GM21360 (cell line): ENCODE data around the gene ANKRD6.

Experiments
- ATAC-seq: cut with Tn5 transposase; IDR thresholded peaks from one replicate; pipeline ENCODE4 v1.9.1; 2021; ENCODE audit warnings: mild to moderate bottlenecking, moderate library complexity; ENCODE audit not compliant: unreplicated experiment

ANKRD6 gene

DNA sequence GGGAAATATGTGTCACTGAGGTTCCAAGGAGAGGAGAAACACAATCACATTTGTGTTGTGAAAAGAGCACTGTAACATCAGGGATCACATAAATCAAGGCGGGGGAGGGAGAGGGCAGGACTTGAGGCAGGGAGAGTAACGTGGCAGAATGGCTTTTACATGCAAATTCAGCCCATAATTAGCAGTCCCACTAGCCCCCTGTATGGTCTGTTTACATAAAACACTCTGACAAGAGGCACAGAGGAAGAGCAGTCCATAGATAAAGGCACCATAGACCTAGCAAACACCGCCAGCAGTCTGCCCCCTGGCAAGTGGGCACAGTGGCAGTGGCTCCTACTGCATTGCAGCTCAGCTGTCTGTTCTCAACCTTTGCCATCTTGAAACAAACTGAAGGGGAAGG is 122.9 kb downstream of the ANKRD6 start:
- ATAC-seq = no peak

DNA sequence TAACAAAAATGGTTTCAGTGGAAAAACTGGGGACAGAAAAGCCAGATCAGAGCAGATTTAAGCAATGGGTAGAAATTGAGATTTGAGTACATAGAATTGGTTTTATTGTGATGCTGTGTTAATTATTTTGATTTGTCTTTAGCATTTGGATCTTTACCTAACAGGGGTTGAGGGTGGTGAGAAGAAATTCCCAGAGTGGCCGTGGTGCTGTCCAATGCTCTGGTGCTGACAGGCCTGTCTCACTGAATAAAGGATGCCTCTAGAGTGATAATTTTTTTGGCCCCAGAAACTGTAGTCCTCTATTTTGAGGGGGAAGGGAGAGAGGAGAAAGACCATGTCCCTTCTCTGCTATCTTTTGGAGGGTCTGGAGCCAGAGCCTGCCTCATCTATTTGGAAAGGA is 126.5 kb downstream of the ANKRD6 start:
- ATAC-seq = no peak

DNA sequence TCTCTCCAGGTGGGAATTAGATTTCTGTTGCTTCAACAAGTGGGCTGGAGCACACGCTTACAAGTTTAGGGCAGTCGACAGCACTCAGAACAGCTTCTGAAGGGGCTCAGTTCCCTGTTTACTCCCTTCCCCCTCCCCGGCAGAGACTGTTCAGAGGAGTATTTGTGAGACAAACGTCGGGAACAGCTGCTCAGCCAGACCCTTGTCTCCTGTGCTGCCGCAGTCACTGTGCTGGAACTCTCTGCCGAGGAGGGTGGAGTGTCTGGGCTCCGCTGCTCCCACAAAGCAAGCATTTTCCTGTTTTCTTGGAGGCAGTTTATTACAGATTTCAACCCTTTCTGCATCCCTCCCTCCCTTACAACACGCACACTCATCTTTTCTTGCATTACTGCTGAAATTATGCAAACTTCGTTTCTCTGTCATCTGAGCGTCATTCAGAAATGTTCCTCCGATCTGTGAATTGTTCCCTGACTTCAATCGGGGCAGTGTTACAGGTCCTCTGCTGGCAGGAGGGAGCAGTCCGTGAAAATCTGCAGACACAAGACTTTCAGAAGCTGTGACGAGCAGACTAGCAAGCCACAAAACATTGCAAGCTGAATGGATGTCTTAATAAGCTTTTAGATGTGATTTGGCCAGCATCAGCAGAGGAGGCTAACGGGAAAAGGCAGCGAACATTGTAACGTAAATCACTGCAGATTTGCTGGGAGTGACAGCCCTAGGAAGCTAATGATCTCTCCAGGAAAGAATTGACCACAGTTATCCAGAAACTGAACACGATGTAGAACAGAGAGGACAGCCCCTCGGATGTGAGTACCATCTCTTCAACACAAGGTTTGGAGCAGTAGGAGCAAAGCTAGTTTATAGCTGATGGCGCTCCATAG is 129.4 kb downstream of the ANKRD6 start:
- no peak for ATAC-seq

DNA sequence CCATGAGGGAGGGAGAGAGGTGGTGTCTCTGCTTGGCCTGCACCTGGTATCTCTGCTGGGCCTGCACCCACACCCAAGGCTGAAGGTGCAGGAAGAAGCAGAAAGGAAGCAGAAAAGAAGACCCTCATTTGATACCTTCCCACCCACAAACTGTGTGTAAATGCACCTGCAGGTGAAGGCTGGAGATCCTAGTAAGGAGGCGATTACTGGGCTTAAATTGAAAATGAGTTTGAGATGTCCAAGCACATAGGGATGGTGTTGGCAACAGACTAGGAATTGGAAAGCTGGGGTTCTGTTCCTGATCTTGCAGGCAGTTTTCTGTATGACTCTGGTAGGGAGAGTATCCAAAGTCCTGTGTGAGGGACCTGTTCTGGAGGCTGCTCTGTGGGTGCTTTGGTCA is 130.9 kb downstream of the ANKRD6 start:
- no peak for ATAC-seq

DNA sequence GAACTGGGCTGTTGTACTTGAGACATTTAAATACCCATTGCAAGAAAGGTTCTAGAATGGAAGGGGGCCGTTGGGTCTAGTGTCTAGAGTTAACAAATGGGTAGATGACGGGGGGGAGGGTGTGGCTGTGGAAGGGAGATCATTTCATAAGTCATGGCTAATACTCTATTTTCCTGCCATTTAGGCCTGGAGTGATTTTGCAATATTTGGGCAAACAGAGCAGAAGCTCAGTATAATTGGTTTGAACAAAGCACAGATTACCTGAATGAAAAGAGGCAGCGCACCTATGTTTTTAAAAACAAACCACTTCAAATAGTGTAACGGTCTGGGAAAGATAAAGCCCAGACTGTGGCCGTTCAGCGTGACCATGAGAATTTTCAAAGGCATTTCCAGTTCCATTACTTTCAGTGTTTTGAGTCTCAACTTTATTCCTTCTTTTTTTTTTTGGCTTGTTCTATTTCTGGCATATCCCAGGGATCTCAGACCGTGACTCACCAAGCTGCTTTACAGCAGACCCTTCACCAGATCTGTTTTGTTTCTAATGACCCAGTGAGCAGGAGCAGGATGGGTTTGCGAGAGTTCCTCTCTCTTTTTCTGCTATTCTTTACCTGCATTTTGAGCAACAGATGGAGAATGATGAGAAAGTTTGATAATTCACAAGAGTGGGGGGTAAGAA is 131.9 kb downstream of the ANKRD6 start:
- no peak for ATAC-seq

DNA sequence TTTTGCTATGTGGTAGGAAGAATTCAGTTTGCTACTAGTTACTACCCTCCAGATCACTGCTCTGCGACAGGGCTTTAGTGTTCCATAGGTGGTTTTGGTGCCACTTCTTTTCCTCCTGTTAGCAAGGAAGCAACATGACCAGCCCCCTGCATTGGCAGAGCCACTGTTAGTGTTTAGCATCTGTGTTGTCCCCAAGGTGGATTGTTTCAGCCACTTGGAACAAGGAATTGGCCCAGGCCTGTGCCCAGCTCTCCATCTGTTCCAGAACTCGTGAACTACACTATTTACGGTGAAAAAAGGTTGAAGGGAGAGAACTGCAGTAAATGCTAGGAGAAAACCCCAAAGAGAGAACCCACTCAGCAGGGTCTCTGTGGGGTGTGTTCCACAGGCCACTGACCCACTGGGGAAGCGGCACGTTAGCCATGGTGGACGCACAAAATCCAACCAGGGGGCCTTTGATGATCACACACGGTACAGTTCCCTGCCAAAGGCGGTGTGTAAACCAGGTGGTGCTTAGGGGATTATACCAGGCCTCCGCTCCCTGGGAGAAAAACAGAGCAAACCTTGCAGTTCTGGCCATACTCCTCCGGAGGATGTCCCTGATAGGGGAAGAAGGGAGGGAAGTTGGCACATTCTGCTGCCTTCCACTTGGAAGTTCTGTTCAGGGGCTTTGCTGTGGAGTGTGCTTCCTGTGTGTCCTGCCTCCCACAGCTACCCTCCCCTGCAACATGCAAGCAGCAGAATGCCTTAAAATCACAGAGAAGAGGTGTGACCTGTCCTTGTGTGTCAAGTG is 133.3 kb downstream of the ANKRD6 start:
- ATAC-seq = no peak

DNA sequence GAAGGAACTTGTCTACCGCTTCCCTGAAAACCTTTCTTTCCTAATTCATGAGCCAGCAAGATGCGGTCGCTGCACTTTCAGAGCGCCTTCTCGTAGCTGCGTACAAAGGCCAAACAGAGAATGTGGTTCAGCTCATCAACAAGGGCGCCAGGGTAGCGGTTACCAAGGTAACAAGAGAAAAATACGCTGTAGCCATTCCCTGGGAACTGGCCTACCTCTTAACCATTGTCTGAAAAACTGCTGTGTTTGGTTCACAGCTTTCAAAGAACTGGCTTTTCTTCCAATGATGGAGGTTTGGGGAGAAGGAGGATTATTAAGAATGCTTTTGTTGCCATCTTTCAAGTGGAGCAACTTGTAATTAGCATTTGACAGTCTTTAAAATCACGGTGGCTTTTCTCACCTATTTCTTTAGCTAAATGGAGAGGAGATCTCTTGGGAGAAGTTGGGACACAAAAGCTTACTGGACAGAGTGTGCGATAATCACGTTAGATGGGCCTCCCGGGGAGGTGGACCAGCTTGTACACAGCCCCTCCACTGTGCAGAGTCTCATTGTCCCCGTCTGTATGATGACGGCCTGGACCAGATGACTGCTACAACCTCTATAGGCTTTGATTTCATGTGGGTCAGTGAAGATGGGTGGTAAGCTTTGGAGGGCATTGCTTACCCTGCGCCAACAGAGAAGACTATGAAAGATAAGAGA is 134.1 kb downstream of the ANKRD6 start:
- no peak for ATAC-seq

DNA sequence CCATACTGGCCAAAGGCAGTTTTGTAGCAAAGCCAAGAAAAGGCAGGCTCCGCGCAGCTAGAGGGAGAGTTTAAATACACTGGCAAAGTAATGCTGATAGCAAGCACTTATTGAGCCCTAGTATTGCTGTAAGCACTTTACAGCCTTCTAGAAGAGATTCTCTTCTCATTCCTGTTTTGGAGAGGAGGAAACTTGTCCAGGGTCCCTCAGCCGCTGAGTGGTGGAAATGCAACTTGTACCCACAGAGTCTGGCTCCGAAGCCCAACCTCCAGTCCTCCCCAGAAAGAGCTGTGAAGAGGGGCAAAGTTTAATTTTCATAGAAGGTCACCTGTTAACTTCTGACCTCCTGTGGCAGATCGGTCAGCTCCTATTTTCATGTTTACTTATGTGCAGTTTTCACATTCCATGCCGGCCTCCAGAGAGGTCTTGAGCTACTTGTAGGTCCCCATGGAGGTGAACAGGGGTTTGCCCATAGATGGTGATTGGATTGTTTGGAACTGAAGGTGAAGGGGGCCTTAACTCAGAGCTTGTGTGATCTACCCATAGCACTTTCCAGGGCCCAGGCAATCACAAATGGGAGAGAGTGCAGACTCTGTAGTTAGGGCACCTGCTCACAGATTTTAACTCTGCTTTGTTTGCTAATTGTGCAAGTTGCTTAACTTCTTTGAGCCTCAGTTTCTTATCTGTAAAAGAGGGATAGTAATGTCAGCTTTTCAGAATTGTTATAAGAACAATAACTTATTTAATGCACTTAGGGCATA is 134.9 kb downstream of the ANKRD6 start:
- no peak for ATAC-seq

DNA sequence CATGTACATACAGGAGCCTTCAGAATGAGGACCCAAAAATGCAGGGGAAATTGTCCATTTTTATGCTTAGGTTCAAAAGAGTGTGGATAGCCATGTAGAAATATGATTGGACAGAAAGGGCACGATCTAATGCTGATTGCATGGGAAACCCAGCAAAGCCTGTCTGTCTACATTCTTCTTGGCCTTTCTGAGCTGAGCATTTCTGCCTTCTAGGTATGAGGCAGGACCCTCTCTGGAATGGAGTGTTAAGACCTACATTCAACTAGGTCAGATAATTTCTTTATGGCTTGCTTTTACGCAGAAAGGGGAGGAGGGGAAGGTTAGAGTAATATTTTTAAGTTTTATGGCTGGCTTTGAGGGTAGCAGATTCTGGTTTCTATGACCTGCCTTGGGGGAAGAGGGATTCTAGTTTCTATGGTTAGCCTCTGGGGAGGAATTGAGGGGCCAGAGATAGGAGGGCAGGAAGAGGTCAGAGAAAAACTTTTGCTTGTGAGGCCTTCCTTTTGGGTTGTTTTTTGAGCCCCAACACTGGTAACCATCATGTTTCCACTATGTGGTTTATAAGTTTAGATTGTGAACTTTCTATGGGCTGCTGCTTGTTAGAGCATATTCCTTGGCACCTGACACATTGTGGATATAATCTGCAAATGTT is 142.1 kb downstream of the ANKRD6 start:
- no peak for ATAC-seq

DNA sequence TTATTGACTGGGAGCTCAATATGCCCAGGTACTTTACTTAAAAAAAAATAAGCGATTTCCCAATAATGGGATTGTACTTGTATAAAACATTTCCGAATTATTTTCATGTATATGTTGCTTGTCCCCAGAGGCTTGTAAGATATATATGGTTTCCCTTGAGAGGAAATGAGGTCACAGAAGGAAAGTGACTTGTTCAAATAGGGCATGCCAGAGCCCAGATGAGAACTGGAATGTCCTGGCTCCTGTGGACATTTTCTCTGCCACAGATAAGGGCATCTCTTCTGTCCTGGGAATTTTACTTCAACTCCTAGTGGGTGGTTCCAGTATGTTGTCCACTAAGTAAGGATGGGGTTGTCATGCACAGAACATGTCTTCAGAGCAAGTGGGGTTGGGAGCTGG is 142.6 kb downstream of the ANKRD6 start:
- no peak for ATAC-seq

DNA sequence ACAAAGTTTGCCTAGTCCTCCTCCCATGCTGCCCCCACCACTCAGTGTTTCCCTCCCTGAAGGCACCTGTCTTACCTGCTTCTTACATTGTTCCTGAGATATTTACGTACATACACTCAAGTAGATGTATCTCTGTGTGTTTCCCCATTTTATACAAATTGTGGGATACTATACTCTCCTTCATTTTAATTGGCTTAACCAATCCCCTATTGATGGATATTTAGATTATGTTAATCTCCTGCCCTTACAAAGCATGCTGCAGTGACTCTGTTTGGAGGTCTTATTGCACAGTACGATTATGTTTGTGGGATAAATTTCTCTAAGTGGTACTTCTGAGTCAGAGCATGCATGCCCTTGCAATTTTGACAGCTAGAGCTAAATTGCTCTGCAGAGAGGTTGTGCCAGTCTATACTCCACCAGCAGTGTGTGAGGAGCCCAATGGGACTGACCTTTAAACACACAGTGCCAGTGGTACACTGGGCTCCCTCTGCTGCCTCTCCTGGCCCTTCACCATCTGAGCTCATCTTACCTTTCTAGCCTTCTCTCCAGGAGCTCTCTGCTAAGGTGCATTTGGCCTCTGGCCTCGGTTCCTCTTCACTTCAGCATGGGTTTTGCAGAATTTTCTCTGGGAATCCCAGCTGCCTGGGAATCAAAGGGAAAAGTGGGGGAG is 148.2 kb downstream of the ANKRD6 start:
- ATAC-seq = no peak

DNA sequence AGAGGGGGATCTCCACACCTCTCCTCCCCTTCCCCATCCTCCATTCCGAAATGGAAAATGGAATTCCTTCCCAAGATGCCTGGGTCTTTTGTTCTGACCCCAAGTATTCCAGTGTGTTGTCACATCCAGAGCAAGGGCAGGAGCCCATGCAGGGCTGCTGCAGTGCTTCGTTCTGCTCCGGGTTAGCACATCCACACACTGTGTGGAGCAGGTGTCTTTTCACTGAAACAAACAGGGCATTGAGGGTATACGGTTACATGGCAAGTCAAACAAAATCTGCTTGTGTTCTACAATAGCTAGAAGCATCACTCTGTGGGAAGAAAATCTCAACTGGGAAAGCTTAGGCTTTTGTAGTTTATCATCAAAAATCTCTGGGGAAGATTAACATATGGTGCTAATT is 148.7 kb downstream of the ANKRD6 start:
- ATAC-seq = no peak

DNA sequence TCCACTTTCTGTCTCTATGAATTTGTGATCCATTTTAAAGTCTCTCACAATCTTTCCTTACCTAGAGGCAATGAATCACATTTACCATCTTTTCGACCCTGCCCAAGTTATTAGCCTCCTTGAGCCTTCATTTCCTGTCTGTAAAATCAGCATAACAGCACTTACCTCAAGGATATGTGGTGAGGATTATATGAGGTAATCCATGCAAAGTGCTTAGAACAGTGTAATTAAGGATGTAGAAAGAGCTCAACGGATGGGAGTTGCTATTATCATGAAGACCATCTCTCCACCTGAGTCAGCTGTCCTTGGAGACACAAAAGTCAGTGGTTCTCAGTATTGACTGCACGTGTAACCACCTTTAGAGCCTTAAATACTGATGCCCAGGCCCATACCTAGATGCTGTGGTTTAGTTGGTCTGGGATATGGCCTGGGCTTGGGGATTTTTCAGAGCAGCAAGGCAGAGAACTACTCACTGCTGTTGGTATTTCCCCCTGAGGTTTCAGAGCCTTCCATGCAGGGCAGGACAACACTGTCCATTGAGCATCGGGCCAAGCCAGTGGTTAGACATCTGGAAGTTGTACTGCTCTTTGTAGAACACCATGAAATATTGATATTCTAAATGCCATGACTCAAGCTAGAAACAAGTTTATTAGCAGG is 149.8 kb downstream of the ANKRD6 start:
- ATAC-seq = no peak

DNA sequence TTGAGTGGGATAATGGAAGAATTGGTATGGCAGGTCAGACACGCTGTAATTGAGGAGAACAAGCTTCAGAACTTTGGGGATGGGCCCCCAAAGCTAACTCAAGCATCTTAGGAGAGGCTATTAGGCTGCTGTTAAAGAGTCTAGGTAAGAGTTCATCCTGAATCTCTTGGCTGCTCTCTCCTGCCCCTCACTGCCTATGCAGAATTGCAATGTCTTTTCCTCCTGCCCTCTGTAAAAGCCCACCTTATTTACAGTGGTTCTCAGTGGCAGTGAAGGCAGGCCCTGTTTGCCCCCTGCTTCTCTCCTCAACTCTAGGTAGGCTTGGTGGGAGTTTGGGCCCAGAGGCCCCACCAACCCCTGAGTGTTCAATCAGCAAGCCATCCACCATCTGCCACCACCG is 150.6 kb downstream of the ANKRD6 start:
- ATAC-seq = no peak

DNA sequence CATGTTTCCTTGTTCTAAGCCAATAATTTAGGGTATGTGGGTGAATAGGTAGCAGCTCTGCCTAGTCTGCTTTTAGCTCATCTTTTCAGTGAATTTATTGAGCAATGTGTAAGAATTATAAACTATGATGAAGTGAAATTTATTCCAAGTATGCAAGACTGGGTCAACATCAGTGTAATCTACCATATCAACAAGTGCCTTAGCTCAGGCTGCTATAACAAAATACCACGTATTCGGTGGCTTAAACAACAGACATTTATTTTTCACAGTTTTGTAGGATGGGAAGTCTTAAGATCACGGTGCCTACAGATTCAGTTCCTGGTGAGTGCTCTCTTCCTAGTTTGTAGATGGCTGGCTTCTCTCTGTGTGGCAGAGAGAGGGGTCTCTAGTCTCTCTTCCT is 151.6 kb downstream of the ANKRD6 start:
- no peak for ATAC-seq

DNA sequence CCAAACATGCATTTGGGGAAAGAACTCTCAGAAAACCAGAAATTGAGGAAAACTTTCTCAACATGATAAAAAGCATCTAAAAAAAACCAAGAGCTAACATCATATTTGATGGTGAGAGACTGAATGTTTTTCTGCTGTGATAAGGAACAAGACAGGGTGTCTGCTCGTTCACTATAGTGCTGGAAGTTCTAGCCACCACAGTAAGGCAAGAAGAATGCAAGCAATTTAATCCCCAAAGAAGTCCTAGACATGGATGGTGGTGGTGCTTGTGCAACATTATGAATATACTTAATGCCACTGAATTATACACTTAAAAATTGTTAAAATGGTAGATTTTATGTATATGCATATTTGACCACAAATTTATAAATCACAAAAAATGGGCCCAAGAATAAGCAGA is 152.2 kb downstream of the ANKRD6 start:
- no peak for ATAC-seq

DNA sequence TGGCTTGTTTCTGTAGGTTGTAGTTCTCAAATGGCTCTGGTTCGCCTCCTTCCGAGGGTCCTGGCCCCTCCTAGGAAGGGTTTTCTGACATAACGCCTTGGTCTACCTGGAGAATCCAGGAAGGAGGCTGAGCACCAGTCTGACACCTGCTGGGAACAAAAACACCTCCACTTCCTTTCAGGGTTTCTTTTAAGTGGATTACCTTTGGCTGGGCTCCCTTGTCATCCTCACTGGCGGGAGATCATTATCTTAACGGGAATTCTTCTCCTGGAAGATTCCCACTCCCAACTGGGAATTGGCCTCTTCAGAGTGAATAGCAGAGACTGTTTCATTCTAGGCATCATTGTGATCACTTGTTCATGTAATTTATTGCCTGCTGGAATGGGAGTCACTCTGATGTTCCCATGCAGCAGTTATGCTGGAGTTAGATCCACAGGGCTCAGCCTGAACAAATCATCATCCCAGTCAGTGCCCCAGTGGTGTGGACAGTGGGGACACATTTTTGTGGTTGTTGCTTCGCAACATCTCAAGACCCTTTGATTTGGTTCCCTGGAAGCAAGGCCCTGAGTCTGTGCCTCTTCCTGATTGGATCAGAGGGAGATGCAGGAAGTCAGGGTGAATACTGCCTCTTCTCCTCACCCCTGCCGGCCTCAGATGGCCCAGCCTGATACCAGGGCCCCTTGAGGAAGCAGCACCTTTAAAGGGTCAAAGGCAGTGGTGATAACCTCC is 156.5 kb downstream of the ANKRD6 start:
- ATAC-seq = no peak

DNA sequence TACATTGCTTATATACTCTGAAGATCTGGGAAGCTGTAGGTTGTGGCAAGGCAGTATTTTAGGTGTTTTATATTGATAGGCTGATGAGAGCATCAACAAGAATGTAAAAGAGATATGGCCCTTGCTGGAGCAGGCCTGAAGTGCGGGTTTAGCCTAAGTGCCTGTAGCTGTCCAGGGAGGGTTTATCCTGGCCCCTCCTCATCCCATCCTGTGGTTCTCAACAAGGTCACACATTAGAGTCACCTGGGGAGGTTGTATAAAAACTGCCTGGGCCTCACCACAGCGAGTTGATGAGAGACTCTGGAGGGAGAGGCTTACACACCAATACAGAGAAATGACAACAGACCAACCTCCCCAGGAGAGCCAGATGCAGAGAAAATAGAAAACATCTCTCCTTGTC is 157.2 kb downstream of the ANKRD6 start:
- no peak for ATAC-seq
